HG03159 (cell line): Measurements from ENCODE around the gene FASTKD2.
A peak's percentile ranks its signal among the peaks of the same experiment; 100 is the strongest.
"Not testable (repeated sequence)": the region's sequence is repeated elsewhere in the genome, so short reads cannot be mapped to it uniquely, and the experiment has no call there.

Experiments used
- ATAC-seq: cut with Tn5 transposase; IDR thresholded peaks from one replicate; pipeline ENCODE4 v1.9.1; 2021; ENCODE audit warnings: mild to moderate bottlenecking, moderate library complexity; ENCODE audit not compliant: unreplicated experiment

The FASTKD2 gene

GRCh38 chr2:206790311-206790935 is 25.0 kb downstream of the FASTKD2 start:
- ATAC-seq = no peak

DNA sequence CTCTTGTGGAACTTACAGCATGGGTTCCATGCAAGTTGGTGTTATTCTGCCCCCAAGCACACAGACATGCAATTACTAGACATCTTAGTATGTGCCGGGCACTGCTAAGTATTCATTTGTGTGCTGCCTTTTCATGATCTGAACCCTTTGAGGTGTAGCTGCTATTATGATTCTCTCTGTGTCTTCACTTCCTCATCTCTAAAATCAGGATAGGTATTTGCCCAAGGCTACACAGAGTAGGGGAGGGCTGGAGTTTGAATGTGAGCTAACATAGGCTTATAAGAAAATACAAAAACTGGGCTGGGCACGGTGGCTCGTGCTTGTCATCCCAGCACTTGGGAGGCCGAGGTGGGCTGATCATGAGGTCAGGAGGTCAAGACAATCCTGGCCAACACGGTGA is 27.2 kb downstream of the FASTKD2 start:
- no peak for ATAC-seq

DNA sequence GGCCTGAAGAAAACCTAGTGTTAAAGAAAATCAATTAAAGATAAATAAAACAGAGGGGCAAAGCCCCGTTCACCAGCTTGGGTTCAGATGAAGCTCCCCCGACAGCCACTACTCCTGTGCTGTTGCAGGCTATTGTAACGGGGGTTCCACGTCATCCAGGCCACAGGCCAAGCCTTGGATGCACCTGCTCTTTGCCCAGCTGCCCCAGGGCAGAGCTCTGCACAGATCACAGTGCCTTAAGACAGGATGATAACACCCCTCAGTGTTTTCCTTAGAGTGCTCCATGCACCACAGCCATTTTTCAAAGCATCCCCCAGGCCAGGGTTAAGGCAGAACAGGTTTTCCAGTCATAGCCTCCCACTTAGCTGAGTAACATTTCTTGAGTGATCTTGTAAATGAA is 32.0 kb downstream of the FASTKD2 start:
- ATAC-seq = no peak

- peak; percentile 69 for ATAC-seq
Observed at GRCh38 chr2:206798000-206798399, 32.6 kb downstream of the FASTKD2 start.

DNA sequence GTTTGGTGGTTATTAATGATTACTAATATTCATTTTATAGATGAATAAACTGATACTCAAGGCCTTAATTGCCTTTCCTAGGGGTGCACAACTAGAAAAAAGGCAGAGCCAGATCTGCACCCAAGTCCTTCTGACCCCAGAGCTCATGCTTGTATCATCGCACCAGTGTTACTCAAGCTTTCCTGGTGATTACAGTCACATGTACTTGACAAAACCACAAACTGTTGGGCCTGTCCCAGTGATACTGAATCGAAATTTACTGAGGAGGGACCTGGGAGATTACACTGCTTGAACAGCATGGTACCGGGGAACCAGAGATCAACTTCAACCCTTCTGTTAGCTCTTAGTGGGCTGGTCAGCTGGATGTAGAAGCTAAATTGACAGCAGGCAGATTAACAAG is 33.7 kb downstream of the FASTKD2 start:
- no peak for ATAC-seq

DNA sequence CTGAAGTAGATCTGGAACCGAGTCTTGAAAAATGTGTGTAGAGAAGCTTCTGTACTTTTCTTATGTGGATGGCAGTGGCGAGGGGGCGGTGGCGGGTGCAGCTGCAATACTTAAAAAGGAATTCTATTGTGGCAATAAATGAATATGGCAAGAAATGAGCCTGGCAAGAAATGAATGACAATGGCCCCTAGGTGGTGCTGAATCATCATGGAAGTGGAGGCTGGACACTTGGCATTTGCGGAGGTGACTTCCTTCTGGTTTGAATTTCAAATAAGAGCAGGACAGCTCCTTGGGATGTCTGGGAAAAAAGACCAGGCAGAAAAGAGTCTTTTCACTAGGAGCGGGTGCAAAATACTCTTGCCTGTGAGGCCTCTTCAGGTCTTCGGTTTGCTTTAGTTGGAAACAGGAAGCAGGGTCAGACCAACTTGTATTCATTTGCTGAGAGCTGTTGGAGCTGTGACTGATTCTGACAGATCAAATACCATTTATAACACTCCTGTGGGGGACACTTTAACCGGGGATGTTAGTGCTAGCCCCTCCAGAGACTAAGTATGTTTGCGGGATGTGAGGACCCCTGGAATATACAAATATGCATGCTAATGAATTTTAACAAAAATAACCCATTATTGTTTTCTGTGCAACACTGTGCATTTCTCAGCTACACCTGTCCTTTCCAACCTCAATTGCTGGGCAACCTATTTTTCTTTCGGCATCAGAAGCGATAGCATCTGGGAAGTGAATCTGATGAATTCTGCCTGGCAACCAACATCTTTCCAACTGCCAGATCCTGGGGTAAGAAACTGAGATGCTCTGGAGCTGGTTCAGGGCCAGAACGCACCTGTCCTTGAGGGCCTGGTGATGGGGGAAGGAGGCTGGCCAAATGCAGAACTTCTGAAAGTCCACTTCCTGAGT is 35.4 kb downstream of the FASTKD2 start:
- peak; percentile 61 for ATAC-seq

- no peak for ATAC-seq
Observed at GRCh38 chr2:206801418-206802189, 36.2 kb downstream of the FASTKD2 start.

DNA sequence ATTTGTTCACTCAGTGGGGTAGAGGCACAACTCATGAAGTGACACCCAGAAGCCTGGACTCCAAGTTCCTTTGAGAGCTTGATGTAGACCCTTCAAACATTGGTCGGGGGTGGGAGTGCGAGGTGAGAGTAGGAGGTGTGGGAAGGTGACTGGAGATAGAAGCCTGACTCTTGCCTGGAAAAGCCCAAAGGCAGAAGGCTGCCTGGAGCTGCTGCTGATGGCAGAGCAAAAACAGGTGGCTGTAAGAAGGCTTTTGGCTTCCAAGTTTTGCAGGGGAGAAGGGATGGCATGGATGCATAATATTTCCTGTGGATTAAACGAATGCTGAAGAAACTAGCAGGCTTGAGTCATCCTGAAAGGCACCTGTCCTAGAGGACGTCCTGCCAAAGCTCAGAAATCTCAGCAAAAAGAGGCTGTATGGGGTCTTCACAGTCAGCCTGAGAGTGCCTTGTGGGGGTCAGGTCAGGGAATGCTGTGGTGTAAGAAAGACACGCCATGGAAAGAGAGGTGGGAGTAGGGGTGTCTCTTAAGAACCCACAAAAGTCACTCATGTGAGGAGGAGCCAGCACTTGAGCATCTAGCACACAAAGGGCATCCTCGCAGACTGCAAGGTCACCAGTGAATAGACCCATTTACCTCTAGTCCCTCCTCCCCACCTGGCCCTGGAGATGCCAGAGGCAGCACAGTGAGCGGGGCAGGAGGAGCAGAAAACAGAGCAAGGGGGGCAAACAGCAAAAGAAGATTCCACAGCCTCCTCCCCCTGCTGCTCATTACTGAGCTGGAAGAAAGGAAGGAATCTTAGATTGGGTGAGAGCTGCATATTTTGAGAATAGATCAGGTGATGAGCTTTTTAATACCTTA is 37.5 kb downstream of the FASTKD2 start:
- no peak for ATAC-seq

DNA sequence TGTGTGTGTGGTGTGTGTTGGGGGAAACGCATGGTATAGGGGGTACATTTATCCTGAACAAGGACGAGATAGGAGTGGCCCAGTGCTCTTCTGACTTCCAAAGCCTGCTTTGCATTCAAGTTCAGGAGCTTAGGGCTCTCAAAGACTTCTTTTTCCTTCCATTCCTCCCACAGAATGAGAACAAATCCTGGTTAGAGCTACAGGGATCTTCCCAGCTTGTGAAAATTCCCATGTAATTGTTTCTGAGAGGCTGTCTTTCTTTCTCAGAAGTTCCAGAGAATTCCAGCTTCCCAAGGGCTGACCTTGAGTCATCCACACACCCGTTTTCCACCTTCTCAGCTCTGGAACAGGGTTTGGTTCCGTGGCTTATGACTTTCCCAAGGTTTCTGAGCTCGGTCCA is 38.9 kb downstream of the FASTKD2 start:
- ATAC-seq = no peak

- ATAC-seq = no peak
Observed at GRCh38 chr2:206805887-206806607, 40.6 kb downstream of the FASTKD2 start.

- ATAC-seq = not testable (repeated sequence)
Observed at GRCh38 chr2:206807624-206808023, 42.2 kb downstream of the FASTKD2 start.

DNA sequence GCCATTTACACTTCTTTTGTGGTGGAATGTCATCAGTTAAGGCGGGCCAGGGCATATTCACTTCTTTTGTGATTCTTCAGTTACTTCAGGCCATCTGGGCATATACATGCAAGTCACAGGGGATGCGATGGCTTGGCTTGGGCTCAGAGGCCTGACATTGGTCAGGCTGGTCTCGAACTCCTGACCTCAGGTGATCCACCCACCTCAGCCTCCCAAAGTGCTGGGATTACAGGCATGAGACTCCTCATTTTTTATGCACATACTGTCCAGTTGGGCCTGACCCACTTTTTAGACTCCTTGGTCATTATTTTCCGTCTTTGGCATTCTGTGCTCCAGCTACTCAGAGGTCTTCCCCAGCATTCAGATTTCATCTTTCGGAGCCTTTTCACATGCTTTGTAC is 47.1 kb downstream of the FASTKD2 start:
- not testable (repeated sequence) for ATAC-seq

DNA sequence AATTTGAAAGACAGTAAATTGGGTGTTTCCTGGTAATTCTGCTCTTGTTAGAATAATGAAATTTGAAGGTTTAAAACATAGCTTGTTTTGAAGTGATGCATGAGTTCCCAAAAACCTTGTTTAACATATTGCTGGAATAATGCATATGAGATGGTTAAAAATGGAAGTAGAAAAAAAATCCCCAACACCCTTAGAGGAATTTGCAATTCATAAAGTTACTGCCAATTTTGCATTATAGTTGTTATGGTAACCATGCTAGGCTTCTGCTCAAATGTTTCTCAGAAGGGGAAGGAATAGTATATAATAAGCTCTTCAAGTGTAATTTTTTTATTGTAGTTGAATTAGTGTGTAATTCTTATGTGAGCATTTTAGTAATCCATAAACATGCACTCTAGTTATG is 49.1 kb downstream of the FASTKD2 start:
- no peak for ATAC-seq

- no peak for ATAC-seq
Observed at GRCh38 chr2:206820807-206821206, 55.4 kb downstream of the FASTKD2 start.

- no peak for ATAC-seq
Observed at GRCh38 chr2:206823178-206823577, 57.8 kb downstream of the FASTKD2 start.

DNA sequence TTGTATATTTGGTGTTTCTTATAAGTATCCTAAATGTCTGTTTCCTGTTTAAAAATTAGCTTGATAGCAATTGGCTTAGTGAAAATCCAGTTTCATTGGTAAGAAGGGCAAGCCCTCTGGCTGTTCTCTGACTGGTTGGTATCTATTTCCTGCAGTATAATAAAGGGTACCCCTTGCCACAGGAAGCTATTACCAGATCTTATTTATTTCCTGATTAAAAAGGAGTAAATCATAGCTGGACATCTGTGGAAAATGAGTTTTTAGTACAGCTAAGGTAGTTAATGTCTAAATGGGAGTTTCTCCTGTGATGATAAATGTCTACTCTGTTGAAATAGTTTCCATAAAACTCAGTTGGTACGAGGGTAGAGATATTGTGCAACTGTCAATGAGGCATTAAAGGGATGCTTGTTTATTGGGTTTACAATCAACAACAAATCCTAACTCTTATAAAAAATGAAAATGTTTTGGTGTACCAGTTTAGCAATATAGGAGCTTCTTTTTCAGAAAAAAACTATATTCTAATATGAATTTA is 58.7 kb downstream of the FASTKD2 start:
- no peak for ATAC-seq

DNA sequence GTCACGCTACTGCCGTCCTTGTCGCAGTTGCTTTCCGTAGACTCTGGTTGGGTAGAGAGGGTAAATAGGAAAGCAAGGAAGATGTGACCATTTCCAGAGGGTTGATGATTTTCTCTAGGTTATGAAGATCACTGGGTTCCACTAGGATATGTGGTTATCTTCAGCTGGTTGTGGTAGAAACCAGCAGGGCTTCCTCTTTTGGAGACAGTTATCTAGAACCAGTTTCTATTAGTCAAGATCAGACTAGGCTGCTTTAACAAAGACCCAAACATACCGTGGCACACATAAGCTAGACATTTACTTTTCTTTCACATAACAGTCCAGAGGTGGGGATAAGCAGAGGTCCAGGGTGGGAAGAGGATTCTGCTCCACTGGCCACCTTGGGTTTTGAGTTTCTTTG is 59.6 kb downstream of the FASTKD2 start:
- no peak for ATAC-seq

DNA sequence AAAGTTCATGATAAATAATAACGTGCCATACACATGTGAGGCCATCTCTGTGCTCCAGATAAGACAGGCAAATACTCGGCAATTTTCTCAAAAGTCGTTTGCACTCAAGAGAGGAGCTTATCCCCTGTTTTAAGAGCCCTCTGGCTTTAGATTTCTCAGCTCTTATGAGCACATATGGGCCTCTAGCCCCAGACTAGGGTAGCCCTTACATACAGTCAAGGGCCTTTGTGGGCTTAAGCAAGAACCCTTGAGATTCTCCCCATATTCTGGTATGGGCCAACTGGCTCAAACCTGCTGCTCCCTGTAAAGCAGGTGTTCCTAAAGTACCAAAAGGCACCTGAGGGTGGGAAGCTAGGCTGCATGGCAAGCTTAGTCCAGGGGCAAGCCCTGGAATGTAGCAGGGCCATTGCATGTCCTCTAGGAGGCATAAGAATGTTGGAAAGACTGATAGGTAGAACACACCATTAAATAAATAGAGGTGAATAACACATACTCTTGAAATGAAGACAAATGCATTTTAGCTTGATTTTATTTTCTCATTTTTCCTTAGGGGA is 66.1 kb downstream of the FASTKD2 start:
- no peak for ATAC-seq

DNA sequence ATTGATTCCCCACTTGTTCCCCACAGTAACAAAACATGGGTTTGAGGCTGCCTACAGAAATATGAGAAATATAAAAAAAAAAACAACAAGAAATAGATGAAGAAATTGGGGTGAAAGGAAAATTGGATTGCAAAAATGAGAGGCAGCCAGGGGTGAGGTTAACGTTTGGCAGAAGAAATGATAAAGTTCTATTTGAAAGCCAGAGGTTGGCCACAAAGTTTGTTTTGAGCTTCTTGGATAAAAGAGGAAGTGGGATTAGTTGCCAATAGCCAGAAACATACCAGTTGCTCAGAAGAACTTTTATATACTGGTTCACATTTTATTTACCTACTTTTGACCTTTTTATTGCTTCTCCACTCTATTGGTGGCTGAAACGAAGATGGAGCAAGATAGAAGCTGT is 67.5 kb downstream of the FASTKD2 start:
- no peak for ATAC-seq
